Karpas-422 (cell line): Measurements from ENCODE around the gene CALHM5. TPM values are rescaled to one million over a fixed set of nuclear protein-coding genes. Genes with fewer than 3 reads are reported as not detected.

Experiments
- DNase-seq: peaks from one replicate; pipeline ENCODE4 v3.0.0-alpha.2; 2015
- H2AFZ ChIP-seq: fragments of 200-600 bp; sonication (generic); 2 replicates; pipeline ENCODE4 v1.6.1; 2014; ENCODE audit warnings: antibody characterized with exemption, low read length, mixed read lengths
- H3K27ac ChIP-seq: fragments of 200-600 bp; sonication (generic); 2 replicates; pipeline ENCODE4 v1.5.1; 2014; ENCODE audit warnings: mild to moderate bottlenecking, low read length, moderate library complexity
- H3K27me3 ChIP-seq: fragments of 200-600 bp; sonication (generic); 2 replicates; pipeline ENCODE4 v1.6.1; 2014; ENCODE audit warnings: low read length, mixed read lengths
- H3K36me3 ChIP-seq: fragments of 200-600 bp; sonication (generic); 2 replicates; pipeline ENCODE4 v1.6.1; 2014; ENCODE audit warnings: low read length, mixed read lengths; ENCODE audit not compliant: insufficient read depth
- H3K4me1 ChIP-seq: fragments of 200-600 bp; sonication (generic); 2 replicates; pipeline ENCODE4 v1.6.1; 2014; ENCODE audit warnings: mild to moderate bottlenecking, low read length, mixed read lengths
- H3K4me2 ChIP-seq: fragments of 200-600 bp; sonication (generic); 2 replicates; pipeline ENCODE4 v1.6.1; 2014; ENCODE audit warnings: low read length, low read depth, mild to moderate bottlenecking; ENCODE audit not compliant: poor library complexity, severe bottlenecking
- H3K4me3 ChIP-seq: fragments of 200-600 bp; sonication (generic); 2 replicates; pipeline ENCODE4 v1.5.1; 2014; ENCODE audit warnings: mild to moderate bottlenecking, antibody characterized with exemption, low read length, mixed read lengths
- H3K79me2 ChIP-seq: fragments of 200-600 bp; sonication (generic); 2 replicates; pipeline ENCODE4 v1.6.1; 2014; ENCODE audit warnings: mild to moderate bottlenecking, low read length, mixed read lengths
- H3K9ac ChIP-seq: fragments of 200-600 bp; sonication (generic); 2 replicates; pipeline ENCODE4 v1.6.0; 2014; ENCODE audit warnings: low read length
- H3K9me2 ChIP-seq: fragments of 200-600 bp; sonication (generic), shearing (Covaris generic); replicated peaks from 2 replicates; pipeline ENCODE4 v1.6.0; 2014; ENCODE audit warnings: mild to moderate bottlenecking, low read length, moderate library complexity; ENCODE audit not compliant: insufficient read depth
- H3K9me3 ChIP-seq: fragments of 300-700, 200-600 bp; sonication (generic); 2 replicates; pipeline ENCODE4 v1.6.1; 2014; ENCODE audit warnings: low read length, mixed read lengths
- H4K20me1 ChIP-seq: fragments of 200-600 bp; sonication (generic); 2 replicates; pipeline ENCODE4 v1.6.1; 2014; ENCODE audit warnings: mild to moderate bottlenecking, antibody characterized with exemption, low read length, low read depth; ENCODE audit not compliant: insufficient read depth
- total RNA-seq: library from RNA; depleted of rRNA; stranded (reverse); fragments of >200 nt; shearing (Covaris generic); gene quantifications from 2 replicates; pipeline ENCODE4 v1.2.3, GENCODE V29; 2014; ENCODE audit warnings: low replicate concordance

Gene CALHM5
- total RNA-seq, 1 experiment from 2014 or later: not detected

DNA sequence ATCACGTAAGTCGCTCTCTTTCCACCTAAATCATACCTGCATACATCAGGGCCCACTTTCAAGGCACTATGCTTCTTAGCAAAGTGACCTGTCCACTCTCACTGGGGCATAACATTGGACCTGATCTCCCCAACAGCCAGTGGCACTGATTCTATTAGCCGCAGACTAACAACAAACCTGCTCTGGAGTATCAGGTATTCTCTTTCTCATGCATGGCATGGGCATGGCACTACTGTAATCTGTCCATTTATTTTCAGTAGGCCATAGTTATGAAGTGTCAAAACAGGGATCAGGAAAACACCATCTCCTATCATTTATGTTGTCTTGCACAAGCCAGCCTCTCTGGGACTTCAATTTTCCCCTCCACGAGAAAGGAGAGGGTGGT, 50.6 kb downstream of the CALHM5 start:
- H3K79me2 ChIP-seq: no peaks in the 10 kb centered on the region
- H2AFZ ChIP-seq: no peak overlapping the region
- no peak overlapping the region for H3K4me2 ChIP-seq
- DNase-seq: no peak
- H3K27ac ChIP-seq: no peak overlapping the region
- no peaks in the 10 kb centered on the region for H3K4me1 ChIP-seq
- H3K9me3 ChIP-seq: no peaks in the 10 kb centered on the region
- no peak overlapping the region for H3K4me3 ChIP-seq
- H3K9me2 ChIP-seq: no peaks in the 10 kb centered on the region
- no peaks in the 10 kb centered on the region for H3K36me3 ChIP-seq
- no peaks in the 10 kb centered on the region for H3K27me3 ChIP-seq
- no peak overlapping the region for H3K9ac ChIP-seq
- H4K20me1 ChIP-seq: no peaks in the 10 kb centered on the region

DNA sequence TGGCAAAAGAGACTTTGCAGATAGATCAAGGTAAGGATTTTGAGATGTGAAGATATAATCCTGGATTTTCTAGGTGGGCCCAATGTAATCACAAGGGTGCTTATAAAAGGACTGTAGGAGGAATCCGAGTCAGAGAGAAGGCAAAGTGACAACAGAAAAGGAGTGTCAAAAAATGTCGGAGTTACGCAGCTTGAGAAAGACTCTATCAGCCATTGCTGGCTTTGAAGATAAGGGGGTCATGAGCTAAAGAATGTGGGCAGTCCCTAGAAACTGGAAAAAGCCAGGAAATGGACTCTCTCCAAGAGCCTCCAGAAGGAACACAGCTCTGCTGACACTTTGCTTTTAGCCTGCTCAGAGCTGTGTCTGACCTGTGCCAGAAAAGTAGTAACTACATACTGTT, 51.2 kb downstream of the CALHM5 start:
- no peak overlapping the region for H2AFZ ChIP-seq
- H3K9ac ChIP-seq: no peak overlapping the region

DNA sequence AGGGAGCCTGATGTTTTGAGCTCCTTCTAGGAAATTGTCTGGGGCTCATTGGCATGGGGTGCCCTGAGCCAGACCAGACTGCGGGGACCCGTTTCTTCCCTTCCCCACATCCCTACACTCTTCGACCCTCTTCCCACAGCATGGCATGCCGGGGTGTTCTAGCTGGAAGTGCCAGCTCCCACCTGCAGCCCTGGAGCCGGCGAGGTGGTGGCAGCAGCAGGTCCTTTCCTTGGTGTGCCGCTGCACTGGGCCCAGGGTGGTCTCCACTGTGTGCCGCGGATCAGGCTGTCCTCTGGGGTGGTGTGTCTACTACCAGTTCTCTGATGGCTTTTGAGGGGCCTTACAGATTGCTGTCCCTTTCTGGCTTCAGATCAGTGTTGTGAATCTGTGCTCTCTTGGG, 52.4 kb downstream of the CALHM5 start:
- no peak overlapping the region for H2AFZ ChIP-seq
- no peaks in the 10 kb centered on the region for H4K20me1 ChIP-seq
- H3K36me3 ChIP-seq: no peaks in the 10 kb centered on the region
- H3K4me1 ChIP-seq: peaks cover 2% of the 10 kb centered on the region
- no peak for DNase-seq
- H3K9me3 ChIP-seq: no peaks in the 10 kb centered on the region
- no peak overlapping the region for H3K4me3 ChIP-seq
- H3K9ac ChIP-seq: no peak overlapping the region
- H3K79me2 ChIP-seq: no peaks in the 10 kb centered on the region
- H3K27me3 ChIP-seq: no peaks in the 10 kb centered on the region
- no peak overlapping the region for H3K27ac ChIP-seq
- no peak overlapping the region for H3K4me2 ChIP-seq
- H3K9me2 ChIP-seq: no peaks in the 10 kb centered on the region

More for the DNA sequence above, 51.2 kb downstream of the CALHM5 start:
- Histone ChIP-seq H3K9me3 (no peaks in the 10 kb centered on the region), H4K20me1 (no peaks in the 10 kb centered on the region), H3K36me3 (no peaks in the 10 kb centered on the region), H3K4me1 (no peaks in the 10 kb centered on the region), H3K4me2 (no peak overlapping the region), H3K9me2 (no peaks in the 10 kb centered on the region), H3K27ac (no peak overlapping the region), H3K4me3 (no peak overlapping the region), H3K27me3 (no peaks in the 10 kb centered on the region), H3K79me2 (no peaks in the 10 kb centered on the region)
- DNase-seq: no peak

DNA sequence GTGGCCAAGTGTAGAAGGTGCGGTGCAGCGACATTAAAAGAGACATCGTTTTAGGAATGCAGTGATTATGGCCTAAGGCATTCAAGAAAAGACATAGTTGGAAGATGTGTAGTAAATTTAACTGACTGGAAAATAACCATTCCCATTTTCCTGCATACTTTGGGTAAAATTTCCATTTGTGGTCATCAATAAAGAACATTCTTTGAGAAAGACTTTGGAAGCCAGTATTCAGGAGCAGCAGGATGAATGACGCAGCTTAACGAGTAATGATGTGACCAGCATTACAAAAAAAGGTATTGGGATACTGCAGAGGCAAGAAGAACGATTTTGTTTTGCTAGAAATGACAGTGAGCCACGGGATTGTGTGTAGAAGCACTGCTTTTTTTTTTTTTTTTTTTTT, 52.9 kb downstream of the CALHM5 start:
- DNase-seq: no peak
- H4K20me1 ChIP-seq: no peaks in the 10 kb centered on the region
- no peaks in the 10 kb centered on the region for H3K79me2 ChIP-seq
- H3K4me3 ChIP-seq: no peak overlapping the region
- H3K4me2 ChIP-seq: no peak overlapping the region
- no peaks in the 10 kb centered on the region for H3K9me2 ChIP-seq
- no peaks in the 10 kb centered on the region for H3K36me3 ChIP-seq
- H3K9ac ChIP-seq: no peak overlapping the region
- H3K4me1 ChIP-seq: peaks cover 7% of the 10 kb centered on the region
- no peak overlapping the region for H3K27ac ChIP-seq
- no peaks in the 10 kb centered on the region for H3K27me3 ChIP-seq
- H3K9me3 ChIP-seq: no peaks in the 10 kb centered on the region
- H2AFZ ChIP-seq: no peak overlapping the region

DNA sequence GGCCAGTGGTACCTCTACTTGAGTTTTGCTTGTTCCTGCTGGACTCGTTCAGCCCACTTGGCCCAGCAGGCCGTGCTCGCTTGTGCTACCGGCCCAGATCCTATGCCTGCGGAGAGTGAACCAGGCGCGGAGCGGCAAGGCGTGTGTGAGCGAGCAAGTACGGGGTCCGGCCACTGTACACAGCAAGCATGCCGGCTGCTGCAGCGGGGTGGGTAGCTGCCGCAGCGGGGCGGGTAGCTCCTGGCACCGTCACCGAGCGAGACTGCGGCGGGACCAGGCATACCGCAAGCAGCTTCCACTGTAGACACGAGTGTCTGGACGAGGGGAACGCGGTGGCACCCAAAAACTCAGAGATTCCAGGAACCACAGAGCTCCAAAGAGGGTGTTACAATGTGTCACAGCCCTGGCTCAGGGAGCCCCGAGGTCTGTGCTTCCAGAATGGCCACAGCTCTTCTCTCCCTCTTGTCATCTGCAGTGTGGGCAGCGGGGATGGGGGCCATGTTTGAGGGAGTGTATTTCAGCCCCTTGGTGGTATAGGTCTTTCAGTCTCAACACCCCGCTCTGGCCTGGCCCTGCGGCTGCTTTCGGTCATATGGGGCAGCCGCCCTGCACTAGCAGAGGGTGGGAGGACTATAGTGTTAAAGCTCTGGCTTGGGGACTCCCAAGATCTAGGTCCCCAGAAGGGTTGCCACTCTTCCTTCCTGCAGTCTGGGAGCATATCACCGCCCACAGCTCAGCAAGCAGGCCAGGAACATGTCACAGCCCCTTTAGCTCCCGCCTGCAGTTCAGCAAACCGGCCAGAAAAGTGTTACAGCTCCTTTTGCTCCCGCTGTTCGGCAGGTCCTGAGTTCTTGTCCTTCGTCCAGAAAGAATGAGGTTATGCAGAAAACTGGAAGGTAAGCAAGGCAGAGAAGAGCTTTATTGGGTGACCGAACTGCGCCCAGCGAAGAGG, 53.8 kb downstream of the CALHM5 start:
- H2AFZ ChIP-seq: no peak overlapping the region
- H3K27ac ChIP-seq: no peak overlapping the region
- no peak overlapping the region for H3K4me3 ChIP-seq
- peaks cover 16% of the 10 kb centered on the region for H3K4me1 ChIP-seq
- no peaks in the 10 kb centered on the region for H3K27me3 ChIP-seq
- no peaks in the 10 kb centered on the region for H4K20me1 ChIP-seq
- no peaks in the 10 kb centered on the region for H3K36me3 ChIP-seq
- DNase-seq: no peak
- H3K4me2 ChIP-seq: no peak overlapping the region
- no peak overlapping the region for H3K9ac ChIP-seq
- no peaks in the 10 kb centered on the region for H3K9me2 ChIP-seq
- no peaks in the 10 kb centered on the region for H3K9me3 ChIP-seq
- H3K79me2 ChIP-seq: peaks cover 7% of the 10 kb centered on the region

DNA sequence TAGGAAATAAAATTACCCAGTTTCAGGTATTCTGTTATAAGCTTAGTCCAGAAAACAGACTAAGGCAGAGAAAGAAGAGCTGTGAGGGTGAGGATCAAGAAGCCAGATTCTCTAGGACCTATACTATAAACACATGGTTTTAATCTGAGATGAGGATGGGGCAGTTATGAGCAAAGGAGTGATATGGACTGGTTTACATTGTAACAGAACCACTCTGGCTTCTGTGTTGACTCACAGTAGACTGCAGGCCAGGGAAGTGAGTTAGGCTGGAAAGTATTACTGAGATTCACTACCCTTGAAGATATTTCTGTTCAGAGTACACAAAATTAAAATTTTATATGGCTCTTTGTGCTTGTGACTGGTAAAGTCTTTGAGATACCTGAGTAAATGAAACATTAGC, 56.7 kb downstream of the CALHM5 start:
- Histone ChIP-seq H3K4me2 (no peak overlapping the region), H3K9me3 (no peaks in the 10 kb centered on the region), H3K27me3 (no peaks in the 10 kb centered on the region), H3K36me3 (no peaks in the 10 kb centered on the region), H3K9ac (no peak overlapping the region), H3K79me2 (peaks cover 32% of the 10 kb centered on the region), H3K9me2 (no peaks in the 10 kb centered on the region), H3K27ac (no peak overlapping the region), H2AFZ (no peak overlapping the region), H3K4me1 (peaks cover 22% of the 10 kb centered on the region), H4K20me1 (no peaks in the 10 kb centered on the region), H3K4me3 (no peak overlapping the region)
- DNase-seq: no peak

DNA sequence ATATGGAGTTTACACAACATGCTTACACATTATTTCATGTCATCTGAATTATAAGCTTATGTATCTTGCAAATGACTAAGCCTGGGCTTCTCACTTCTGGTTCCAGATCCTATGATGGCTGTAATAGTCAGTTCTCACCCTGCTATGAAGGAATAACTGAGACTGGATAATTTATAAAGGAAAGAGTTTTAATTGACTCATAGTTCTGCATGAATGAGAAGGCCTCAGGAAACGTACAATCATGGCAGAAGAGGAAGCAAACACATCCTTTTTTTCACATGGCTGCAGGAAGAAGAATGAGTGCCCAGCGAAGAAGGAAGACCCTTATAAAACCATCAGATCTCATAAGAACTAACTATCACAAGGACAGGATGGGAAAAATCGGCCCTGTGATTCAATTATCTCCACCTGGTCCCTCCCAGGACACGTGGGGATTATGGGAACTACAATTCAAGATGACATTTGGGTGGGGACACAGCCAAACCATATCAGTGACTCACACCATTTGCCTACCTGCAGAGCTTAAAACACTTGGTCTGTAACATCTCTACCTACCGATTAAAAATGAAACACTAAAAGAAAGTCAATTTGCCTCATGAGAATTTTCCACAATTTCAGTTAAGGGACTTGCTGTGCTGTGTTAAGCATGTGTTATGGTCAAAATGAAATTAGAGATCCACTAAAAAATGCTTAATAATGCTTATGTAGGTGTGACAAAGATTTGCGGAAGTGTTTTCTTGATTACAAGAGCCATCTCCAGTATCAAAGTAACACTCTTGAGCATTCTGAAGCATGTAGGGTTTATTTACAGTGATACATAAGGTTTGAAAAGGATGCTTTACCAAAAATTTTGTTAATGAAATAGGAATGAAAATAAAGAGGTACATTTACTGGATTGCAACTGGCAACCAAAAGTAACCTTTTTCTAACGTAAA, 57.6 kb downstream of the CALHM5 start:
- Histone ChIP-seq H3K79me2 (peaks cover 42% of the 10 kb centered on the region), H4K20me1 (no peaks in the 10 kb centered on the region), H3K9me2 (no peaks in the 10 kb centered on the region), H3K36me3 (no peaks in the 10 kb centered on the region; the same call in 1 of the 2 replicates), H3K9ac (peak overlapping the region; percentile 85), H3K9me3 (no peaks in the 10 kb centered on the region), H2AFZ (peak overlapping the region; percentile 36; the same call in 1 of the 2 replicates), H3K27ac (no peak overlapping the region), H3K4me3 (peak overlapping the region; percentile 87), H3K27me3 (no peaks in the 10 kb centered on the region), H3K4me1 (peaks cover 32% of the 10 kb centered on the region), H3K4me2 (peak overlapping the region; percentile 94)
- DNase-seq: peak; percentile 67
